Measurements from ENCODE around the gene SEL1L3. TPM values are rescaled to one million over a fixed set of nuclear protein-coding genes. Genes with fewer than 3 reads are reported as not detected.
"Not testable (repeated sequence)": the region's sequence is repeated elsewhere in the genome, so short reads cannot be mapped to it uniquely, and the experiment has no call there.

Gene SEL1L3
- total RNA-seq, result 10 to 100 TPM; 47.6 to 63.4 TPM

GRCh38 chr4:25862411-25863346 lies at the start of gene SEL1L3:
SEL1L3 (minus strand) TSS chr4:25862988; CDS start chr4:25862836, 152 bp downstream.
- peak; percentile 45 for DNase-seq
- peaks cover 12% of the 10 kb centered on the region for H3K36me3 Mint-ChIP-seq (ENCODE audit: low read depth)
- H3K4me3 Mint-ChIP-seq, result peak within 1 kb of the TSS; percentile 95
- no peaks in the 10 kb centered on the region for H3K9me3 Mint-ChIP-seq
- ChIA-PET CTCF (interaction anchor here (1.2 to 1.5 kb wide), 2 partner anchors 34 to 51 kb away, joined by 3 to 5 read pairs; partner anchors contain the start of gene SMIM20), POLR2A (no interaction called here)
- H3K27me3 Mint-ChIP-seq, result no peaks in the 10 kb centered on the region
- H3K4me1 Mint-ChIP-seq, result peaks cover 43% of the 10 kb centered on the region
- H3K27ac Mint-ChIP-seq, result peak within 1 kb of the TSS; percentile 97

- H3K9me3 Mint-ChIP-seq, result peaks cover 3% of the 10 kb centered on the region
- peaks cover 25% of the 10 kb centered on the region for H3K4me1 Mint-ChIP-seq
- no peak overlapping the region for H3K4me3 Mint-ChIP-seq
- CTCF ChIA-PET, result interaction anchor here (1.3 kb wide), 1 partner anchor 14 kb away, joined by 4 read pairs; no protein-coding TSS in a partner anchor
- peaks cover 2% of the 10 kb centered on the region for H3K36me3 Mint-ChIP-seq (ENCODE audit: low read depth)
- peaks cover 3% of the 10 kb centered on the region for H3K27me3 Mint-ChIP-seq
- DNase-seq, result no peak
- no peak overlapping the region for H3K27ac Mint-ChIP-seq
- POLR2A ChIA-PET, result no interaction called here
Observed at GRCh38 chr4:25911356-25911755, 48.6 kb upstream of the SEL1L3 start.

- DNase-seq, result no peak
- Mint-ChIP-seq H3K27me3 (peaks cover 3% of the 10 kb centered on the region), H3K36me3 (ENCODE audit: low read depth) (no peaks in the 10 kb centered on the region), H3K4me1 (peaks cover 8% of the 10 kb centered on the region), H3K4me3 (no peak overlapping the region), H3K27ac (no peak overlapping the region), H3K9me3 (peaks cover 3% of the 10 kb centered on the region)
- CTCF ChIA-PET, result interaction anchor here (1.0 kb wide), 2 partner anchors 13 to 20 kb away, joined by 3 read pairs; no protein-coding TSS in a partner anchor
- POLR2A ChIA-PET, result no interaction called here
Observed at GRCh38 chr4:25908491-25908901, 45.7 kb upstream of the SEL1L3 start.

- H3K4me3 Mint-ChIP-seq, POLR2A ChIA-PET: not testable (repeated sequence)
- CTCF ChIA-PET, result interaction anchor here (0.7 to 1.0 kb wide), 2 partner anchors 8 to 22 kb away, joined by 3 read pairs; partner anchors contain the start of gene SMIM20
Observed at GRCh38 chr4:25906113-25906512, 43.3 kb upstream of the SEL1L3 start.

GRCh38 chr4:25905371-25905770 lies 42.6 kb upstream of the SEL1L3 start:
- peaks cover 3% of the 10 kb centered on the region for H3K4me1 Mint-ChIP-seq
- peaks cover 3% of the 10 kb centered on the region for H3K9me3 Mint-ChIP-seq
- ChIA-PET POLR2A (no interaction called here), CTCF (interaction anchor here (0.7 to 1.0 kb wide), 2 partner anchors 9 to 23 kb away, joined by 3 read pairs; partner anchors contain the start of gene SMIM20)
- H3K36me3 Mint-ChIP-seq (ENCODE audit: low read depth), result no peaks in the 10 kb centered on the region
- H3K27me3 Mint-ChIP-seq, result no peaks in the 10 kb centered on the region
- no peak overlapping the region for H3K4me3 Mint-ChIP-seq
- no peak overlapping the region for H3K27ac Mint-ChIP-seq
- no peak for DNase-seq

More at GRCh38 chr4:25906113-25906512, 43.3 kb upstream of the SEL1L3 start:
- DNase-seq; H3K27me3 Mint-ChIP-seq; H3K9me3 Mint-ChIP-seq; H3K36me3 Mint-ChIP-seq (ENCODE audit: low read depth); H3K4me1 Mint-ChIP-seq; H3K27ac Mint-ChIP-seq: not testable (repeated sequence)

- DNase-seq, result no peak
- no peak overlapping the region for H3K27ac Mint-ChIP-seq
- ChIA-PET CTCF (no interaction called here), POLR2A (no interaction called here)
- peaks cover 3% of the 10 kb centered on the region for H3K4me1 Mint-ChIP-seq
- no peak overlapping the region for H3K4me3 Mint-ChIP-seq
- H3K36me3 Mint-ChIP-seq (ENCODE audit: low read depth), result no peaks in the 10 kb centered on the region
- peaks cover 3% of the 10 kb centered on the region for H3K9me3 Mint-ChIP-seq
- no peaks in the 10 kb centered on the region for H3K27me3 Mint-ChIP-seq
Observed at GRCh38 chr4:25904748-25905082, 41.9 kb upstream of the SEL1L3 start.

GRCh38 chr4:25903900-25904747 lies 41.3 kb upstream of the SEL1L3 start:
- POLR2A ChIA-PET, result no interaction called here
- H3K4me1 Mint-ChIP-seq, result peaks cover 3% of the 10 kb centered on the region
- H3K27ac Mint-ChIP-seq, result no peak overlapping the region
- no peak overlapping the region for H3K4me3 Mint-ChIP-seq
- no peaks in the 10 kb centered on the region for H3K36me3 Mint-ChIP-seq (ENCODE audit: low read depth)
- CTCF ChIA-PET, result interaction anchor here (0.6 kb wide), 1 partner anchor 1147 kb away, joined by 5 read pairs; no protein-coding TSS in a partner anchor
- no peaks in the 10 kb centered on the region for H3K27me3 Mint-ChIP-seq
- H3K9me3 Mint-ChIP-seq, result peaks cover 3% of the 10 kb centered on the region
- DNase-seq, result no peak

GRCh38 chr4:25901030-25901430 lies 38.2 kb upstream of the SEL1L3 start:
- no peak for DNase-seq
- Mint-ChIP-seq H3K4me1 (peaks cover 3% of the 10 kb centered on the region), H3K4me3 (no peak overlapping the region), H3K27ac (no peak overlapping the region), H3K36me3 (ENCODE audit: low read depth) (no peaks in the 10 kb centered on the region), H3K9me3 (no peaks in the 10 kb centered on the region), H3K27me3 (no peaks in the 10 kb centered on the region)
- POLR2A ChIA-PET, result no interaction called here
- CTCF ChIA-PET, result interaction anchor here (0.5 to 1.3 kb wide), 2 partner anchors 18 to 37 kb away, joined by 3 to 4 read pairs; no protein-coding TSS in a partner anchor

- ChIA-PET CTCF (interaction anchor here (1.3 kb wide), 1 partner anchor 36 kb away, joined by 4 read pairs; no protein-coding TSS in a partner anchor), POLR2A (no interaction called here)
- no peak overlapping the region for H3K27ac Mint-ChIP-seq
- H3K36me3 Mint-ChIP-seq (ENCODE audit: low read depth), result no peaks in the 10 kb centered on the region
- no peak for DNase-seq
- no peaks in the 10 kb centered on the region for H3K9me3 Mint-ChIP-seq
- no peaks in the 10 kb centered on the region for H3K27me3 Mint-ChIP-seq
- H3K4me3 Mint-ChIP-seq, result no peak overlapping the region
- peaks cover 3% of the 10 kb centered on the region for H3K4me1 Mint-ChIP-seq
Observed at GRCh38 chr4:25900310-25900709, 37.5 kb upstream of the SEL1L3 start.

GRCh38 chr4:25896776-25897539 lies 34.2 kb upstream of the SEL1L3 start:
- no peak for DNase-seq
- peaks cover 3% of the 10 kb centered on the region for H3K4me1 Mint-ChIP-seq
- ChIA-PET CTCF (interaction anchor here (0.9 to 1.6 kb wide), 2 partner anchors 15 to 35 kb away, joined by 3 to 4 read pairs; no protein-coding TSS in a partner anchor), POLR2A (no interaction called here)
- H3K27ac Mint-ChIP-seq, result no peak overlapping the region
- H3K9me3 Mint-ChIP-seq, result no peaks in the 10 kb centered on the region
- H3K36me3 Mint-ChIP-seq (ENCODE audit: low read depth), result no peaks in the 10 kb centered on the region
- H3K4me3 Mint-ChIP-seq, result no peak overlapping the region
- no peaks in the 10 kb centered on the region for H3K27me3 Mint-ChIP-seq

- no peaks in the 10 kb centered on the region for H3K4me1 Mint-ChIP-seq
- H3K36me3 Mint-ChIP-seq (ENCODE audit: low read depth), result no peaks in the 10 kb centered on the region
- POLR2A ChIA-PET, result no interaction called here
Observed at GRCh38 chr4:25892796-25893195, 30.0 kb upstream of the SEL1L3 start.

More at GRCh38 chr4:25892796-25893195, 30.0 kb upstream of the SEL1L3 start:
- DNase-seq, result no peak
- Mint-ChIP-seq H3K27me3 (no peaks in the 10 kb centered on the region), H3K27ac (no peak overlapping the region), H3K9me3 (no peaks in the 10 kb centered on the region), H3K4me3 (no peak overlapping the region)
- CTCF ChIA-PET, result interaction anchor here (1.3 kb wide), 1 partner anchor 17 kb away, joined by 3 read pairs; no protein-coding TSS in a partner anchor

Measured in activated CD4-positive, alpha-beta T cell treated with anti-CD3 and anti-CD28 coated beads, Interleukin-2, amount 10 ng/mL, durations not matched to agents 7 days and 5 days (primary cell).